Chondrocyte (in vitro differentiated cells): ENCODE results near the gene PHF1. TPM values are rescaled to one million over a fixed set of nuclear protein-coding genes. Genes with fewer than 3 reads are reported as not detected.
"Not testable (repeated sequence)": the region's sequence is repeated elsewhere in the genome, so short reads cannot be mapped to it uniquely, and the experiment has no call there.

ENCODE experiments used
- DNase-seq: peaks from one replicate; pipeline ENCODE4 v3.0.0; 2021; ENCODE audit warnings: mixed read lengths, low spot score
- H3K27ac Mint-ChIP-seq: one replicate; pipeline ENCODE4 v1.8.0; 2021; ENCODE audit warnings: mild to moderate bottlenecking, moderate library complexity, mixed read lengths; ENCODE audit not compliant: unreplicated experiment
- H3K27me3 Mint-ChIP-seq: 2 replicates; pipeline ENCODE4 v1.8.0; 2021; ENCODE audit warnings: low read depth, mixed read lengths
- H3K36me3 Mint-ChIP-seq: 2 replicates; pipeline ENCODE4 v1.8.0; 2021; ENCODE audit warnings: low read depth, mixed read lengths
- H3K4me1 Mint-ChIP-seq: 2 replicates; pipeline ENCODE4 v1.8.0; 2021; ENCODE audit warnings: low read depth, mild to moderate bottlenecking, mixed read lengths
- H3K4me3 Mint-ChIP-seq: one replicate; pipeline ENCODE4 v1.8.0; 2021; ENCODE audit warnings: mild to moderate bottlenecking, moderate library complexity, mixed read lengths; ENCODE audit not compliant: unreplicated experiment
- H3K9me3 Mint-ChIP-seq: 2 replicates; pipeline ENCODE4 v1.8.0; 2021; ENCODE audit warnings: low read depth, mixed read lengths
- long read RNA-seq: library from polyadenylated mRNA; stranded (forward); transcript quantifications from one replicate; pipeline ENCODE4 v2.0.0, GENCODE V29; 2021
- total RNA-seq: library from RNA; stranded (reverse); gene quantifications from 3 replicates; pipeline ENCODE4 v1.2.1, GENCODE V29; 2021
- TF ChIP-seq, protein P1 (sequence below): fragments of 200-600 bp; sonication (generic); IDR thresholded peaks from 2 replicates; pipeline ENCODE4 v1.5.0; 2021; ENCODE audit warnings: antibody characterized with exemption, mild to moderate bottlenecking, moderate library complexity

Gene PHF1
- 39.0 to 43.2 TPM (median 42.7 TPM) in 3 replicates for total RNA-seq
- long read RNA-seq, transcript PHF1-202 (15 exons, 2,330 nt): major isoform, 9 of 33 reads
- long read RNA-seq, partial matches to known transcripts: 8 of 33 reads
- long read RNA-seq, other reads (novel, unspliced or antisense): 12 of 33 reads

DNA sequence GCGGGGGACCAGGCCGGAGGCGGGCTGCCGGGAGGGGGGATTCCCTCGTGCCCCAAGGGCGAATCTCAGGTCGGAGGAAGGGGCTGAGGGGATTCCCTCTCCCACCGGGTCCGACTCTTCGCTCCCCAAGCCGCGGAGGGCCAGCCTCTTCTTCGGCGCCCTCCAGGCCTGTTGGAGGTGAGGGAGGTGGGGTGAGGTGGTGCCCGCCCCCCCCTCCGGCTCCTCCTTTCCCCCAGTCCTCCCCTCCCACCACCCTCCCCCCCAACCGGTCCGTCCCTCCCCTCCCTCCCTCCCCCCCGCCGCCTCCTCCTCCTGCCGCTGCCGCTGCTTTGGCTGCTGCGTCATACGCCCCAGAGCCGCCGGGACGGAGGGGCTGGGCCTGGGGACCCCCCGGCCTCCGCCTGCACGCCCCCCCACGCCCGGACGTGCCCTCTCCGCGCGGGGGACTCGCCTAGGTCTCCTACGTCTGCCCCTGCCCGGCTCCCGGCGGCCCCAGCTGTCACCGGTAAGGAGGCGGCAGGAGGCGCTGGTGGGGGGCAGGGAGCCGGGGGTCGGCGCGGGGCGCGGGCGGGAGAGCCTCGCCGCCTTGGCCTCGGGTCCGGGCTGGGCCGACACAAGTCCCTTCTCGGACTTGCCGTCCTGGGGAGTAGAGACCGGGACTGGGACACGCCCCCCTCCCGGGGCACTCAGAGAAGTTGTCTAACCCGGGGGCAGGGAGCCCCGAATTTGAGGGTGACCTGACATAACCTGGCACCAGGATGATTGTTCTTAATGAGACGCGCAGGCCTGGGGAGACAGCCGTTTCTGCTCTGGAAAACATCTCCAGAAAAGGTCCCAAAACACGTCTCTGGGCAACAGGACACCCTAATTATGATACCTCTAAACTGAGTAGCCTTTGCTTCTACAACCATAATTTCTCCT lies at the start of gene PHF1:
TSS of gene PHF1 (plus strand) at position 304 of the 921 bp plus-strand sequence. CDS start 1,250 bp downstream, outside the sequence.
- no peak for DNase-seq

DNA sequence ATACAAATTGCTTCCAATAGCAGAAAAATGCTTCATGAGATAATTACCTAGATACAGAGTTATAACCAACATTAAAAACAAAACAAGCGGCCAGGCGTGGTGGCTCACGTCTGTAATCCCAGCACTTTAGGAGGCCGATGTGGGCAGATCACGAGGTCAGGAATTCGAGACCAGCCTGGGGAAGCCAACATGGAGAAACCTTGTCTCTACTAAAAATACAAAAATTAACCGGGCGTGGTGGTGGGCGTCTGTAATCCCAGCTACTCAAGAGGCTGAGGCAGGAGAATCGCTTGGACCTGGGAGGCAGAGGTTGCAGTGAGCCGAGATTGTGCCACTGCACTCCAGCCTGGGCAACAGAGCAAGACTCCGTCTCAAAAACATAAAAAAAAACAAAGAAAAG lies 47.3 kb upstream of the PHF1 start:
- H3K4me1 Mint-ChIP-seq: not testable (repeated sequence)

More for the DNA sequence above, at the start of gene PHF1:
- Mint-ChIP-seq H3K36me3 (peaks cover 12% of the 10 kb centered on the region), H3K9me3 (no peaks in the 10 kb centered on the region), H3K27ac (peak within 1 kb of the TSS; percentile 92), H3K4me1 (peaks cover 36% of the 10 kb centered on the region), H3K4me3 (peak within 1 kb of the TSS; percentile 84), H3K27me3 (no peaks in the 10 kb centered on the region)
- TF ChIP-seq, protein P1, sequence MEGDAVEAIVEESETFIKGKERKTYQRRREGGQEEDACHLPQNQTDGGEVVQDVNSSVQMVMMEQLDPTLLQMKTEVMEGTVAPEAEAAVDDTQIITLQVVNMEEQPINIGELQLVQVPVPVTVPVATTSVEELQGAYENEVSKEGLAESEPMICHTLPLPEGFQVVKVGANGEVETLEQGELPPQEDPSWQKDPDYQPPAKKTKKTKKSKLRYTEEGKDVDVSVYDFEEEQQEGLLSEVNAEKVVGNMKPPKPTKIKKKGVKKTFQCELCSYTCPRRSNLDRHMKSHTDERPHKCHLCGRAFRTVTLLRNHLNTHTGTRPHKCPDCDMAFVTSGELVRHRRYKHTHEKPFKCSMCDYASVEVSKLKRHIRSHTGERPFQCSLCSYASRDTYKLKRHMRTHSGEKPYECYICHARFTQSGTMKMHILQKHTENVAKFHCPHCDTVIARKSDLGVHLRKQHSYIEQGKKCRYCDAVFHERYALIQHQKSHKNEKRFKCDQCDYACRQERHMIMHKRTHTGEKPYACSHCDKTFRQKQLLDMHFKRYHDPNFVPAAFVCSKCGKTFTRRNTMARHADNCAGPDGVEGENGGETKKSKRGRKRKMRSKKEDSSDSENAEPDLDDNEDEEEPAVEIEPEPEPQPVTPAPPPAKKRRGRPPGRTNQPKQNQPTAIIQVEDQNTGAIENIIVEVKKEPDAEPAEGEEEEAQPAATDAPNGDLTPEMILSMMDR: peak; percentile 59

DNA sequence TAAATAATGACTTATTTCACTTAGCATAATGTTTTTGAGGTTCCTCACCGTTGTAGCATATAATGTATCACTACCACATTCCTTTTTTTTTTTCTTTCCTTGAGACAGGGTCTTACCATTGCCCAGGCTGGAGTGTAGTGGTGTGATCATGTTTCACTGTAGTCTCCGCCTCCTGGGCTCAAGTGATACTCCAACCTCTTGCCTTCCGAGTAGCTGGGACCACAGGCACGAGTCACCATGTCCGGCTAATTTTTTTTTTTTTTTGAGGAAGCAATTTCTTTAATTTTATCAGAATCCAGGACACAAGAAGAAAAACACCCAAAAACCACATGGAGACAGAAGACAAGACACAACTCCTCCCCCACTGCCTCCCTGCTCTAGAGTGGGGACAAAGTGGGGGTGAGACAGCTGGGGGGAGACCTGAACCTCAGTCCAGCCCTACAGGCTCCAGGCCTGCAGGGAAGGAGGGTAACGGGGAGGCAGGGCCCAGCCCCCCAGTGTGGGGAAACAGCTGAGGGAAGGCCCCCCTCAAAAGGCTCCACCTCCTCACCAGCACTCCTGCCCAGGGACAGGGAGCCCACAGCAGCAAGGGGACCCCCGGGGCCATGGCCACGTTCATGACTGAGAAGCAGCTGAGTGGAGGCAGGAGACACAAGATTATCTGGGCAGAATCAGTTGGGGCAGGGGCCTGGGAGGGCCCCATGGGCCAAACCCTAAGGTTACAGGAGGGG lies 46.2 kb upstream of the PHF1 start:
- H3K4me1 Mint-ChIP-seq, H3K4me3 Mint-ChIP-seq, H3K9me3 Mint-ChIP-seq, H3K36me3 Mint-ChIP-seq, DNase-seq, H3K27ac Mint-ChIP-seq: not testable (repeated sequence)
- H3K27me3 Mint-ChIP-seq: peaks cover 11% of the 10 kb centered on the region

More for the DNA sequence above, 47.3 kb upstream of the PHF1 start:
- H3K4me3 Mint-ChIP-seq, H3K36me3 Mint-ChIP-seq, DNase-seq, H3K9me3 Mint-ChIP-seq, H3K27ac Mint-ChIP-seq: not testable (repeated sequence)
- H3K27me3 Mint-ChIP-seq: peaks cover 15% of the 10 kb centered on the region

DNA sequence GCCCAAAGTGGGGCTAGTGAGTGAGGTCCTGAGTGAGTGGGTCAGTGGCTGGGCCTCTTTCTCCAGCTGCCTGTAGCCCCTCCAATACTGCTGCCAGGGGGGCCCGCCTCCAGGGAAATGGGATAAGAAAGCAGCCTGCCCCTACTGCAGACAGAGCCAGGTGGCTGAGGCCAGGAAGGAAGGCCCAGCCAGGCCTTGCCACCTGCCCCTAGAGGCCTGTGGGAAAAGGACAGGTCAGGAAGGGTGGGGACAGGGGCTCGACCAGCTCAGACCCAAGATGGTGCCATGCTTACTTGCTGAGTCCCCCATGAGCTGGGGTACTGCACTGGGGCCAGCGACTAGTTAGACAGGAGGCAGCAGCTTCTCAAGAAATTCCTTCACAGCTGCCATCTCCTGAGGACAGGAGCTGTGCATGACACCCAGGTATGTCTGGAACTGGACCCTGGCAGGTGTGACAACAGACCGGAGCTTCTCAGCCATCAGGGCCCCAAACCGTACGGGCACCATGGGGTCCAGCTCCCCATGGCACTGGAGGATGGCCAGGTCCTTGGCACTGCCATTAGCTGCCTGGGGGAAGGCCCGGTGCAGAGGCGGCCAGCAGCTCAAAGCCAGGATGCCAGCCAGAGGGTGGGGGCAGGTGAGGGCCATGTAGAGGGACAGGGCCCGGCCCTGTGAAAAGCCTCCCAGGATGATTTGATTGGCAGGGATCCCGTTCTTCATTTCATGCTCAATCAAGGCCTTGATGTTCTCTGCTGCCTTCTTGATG lies 45.4 kb upstream of the PHF1 start:
- not testable (repeated sequence) for H3K27ac Mint-ChIP-seq, H3K9me3 Mint-ChIP-seq, H3K4me3 Mint-ChIP-seq, DNase-seq, H3K27me3 Mint-ChIP-seq, H3K4me1 Mint-ChIP-seq, H3K36me3 Mint-ChIP-seq

DNA sequence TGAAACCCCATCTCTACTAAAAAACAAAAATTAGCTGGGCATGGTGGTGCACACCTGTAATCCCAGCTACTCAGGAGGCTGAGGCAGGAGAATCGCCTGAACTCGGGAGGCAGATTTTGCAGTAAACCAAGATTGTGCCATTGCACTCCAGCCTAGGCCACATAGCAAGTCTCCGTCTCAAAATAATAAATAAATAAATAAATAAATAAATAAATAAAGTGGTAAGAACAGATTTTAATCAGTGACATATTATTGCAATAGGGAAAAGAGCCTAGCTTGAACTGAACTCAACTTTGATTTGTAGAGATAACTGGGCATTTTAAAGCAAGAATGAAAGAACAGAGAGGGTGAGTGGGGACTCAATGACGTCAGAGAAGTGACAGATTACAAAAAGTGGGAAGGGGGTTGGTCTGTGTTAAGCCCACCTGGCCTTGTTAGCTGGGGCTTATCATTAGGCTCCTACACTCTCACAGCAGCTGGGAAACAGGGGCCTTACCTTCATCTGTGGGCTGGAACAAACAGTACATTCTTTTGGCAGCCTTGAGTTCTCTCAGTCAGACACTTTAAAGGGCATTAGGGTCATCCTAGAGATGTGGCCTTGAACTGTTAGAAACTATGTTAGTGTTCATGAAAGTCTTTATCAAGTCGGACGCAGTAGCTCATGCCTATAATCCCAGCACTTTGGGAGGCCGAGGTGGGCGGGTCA lies 43.7 kb upstream of the PHF1 start:
- TF ChIP-seq, protein P1: no peak
- H3K9me3 Mint-ChIP-seq: no peaks in the 10 kb centered on the region
- H3K36me3 Mint-ChIP-seq: no peaks in the 10 kb centered on the region
- DNase-seq: no peak
- peaks cover 3% of the 10 kb centered on the region for H3K4me1 Mint-ChIP-seq
- H3K27ac Mint-ChIP-seq: no peak overlapping the region
- H3K27me3 Mint-ChIP-seq: peaks cover 2% of the 10 kb centered on the region
- H3K4me3 Mint-ChIP-seq: no peak overlapping the region

DNA sequence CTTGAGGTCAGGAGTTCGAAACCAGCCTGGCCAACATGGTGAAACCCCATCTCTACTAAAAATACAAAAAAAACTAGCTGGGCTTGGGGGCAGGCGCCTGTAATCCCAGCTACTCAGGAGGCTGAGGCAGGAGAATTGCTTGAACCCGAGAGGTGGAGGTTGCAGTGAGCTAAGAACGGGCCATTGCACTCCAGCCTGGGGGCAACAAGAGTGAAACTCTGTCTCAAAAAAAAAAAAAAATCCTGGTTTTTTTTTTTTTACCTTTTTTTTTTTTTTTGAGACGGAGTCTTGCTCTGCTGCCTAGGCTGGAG lies 43.1 kb upstream of the PHF1 start:
- not testable (repeated sequence) for DNase-seq, H3K4me3 Mint-ChIP-seq, H3K4me1 Mint-ChIP-seq, H3K9me3 Mint-ChIP-seq, H3K36me3 Mint-ChIP-seq, H3K27me3 Mint-ChIP-seq, H3K27ac Mint-ChIP-seq

DNA sequence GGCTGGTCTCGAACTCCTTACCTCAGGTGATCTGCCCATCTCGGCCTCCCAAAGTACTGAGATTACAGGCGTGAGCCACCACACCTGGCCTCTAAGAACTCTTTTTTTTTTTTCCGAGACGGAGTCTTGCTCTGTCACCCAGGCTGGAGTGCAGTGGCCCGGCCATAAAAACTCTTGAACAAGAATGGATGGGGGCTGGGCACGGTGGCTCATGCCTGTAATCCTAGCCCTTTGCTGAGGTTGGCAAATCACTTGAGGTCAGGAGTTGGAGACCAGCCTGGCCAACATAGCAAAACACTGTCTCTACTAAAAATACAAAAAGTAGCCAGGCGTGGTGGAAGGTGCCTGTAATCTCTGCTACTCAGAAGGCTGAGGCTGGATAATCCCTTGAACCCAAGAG lies 38.9 kb upstream of the PHF1 start:
- H3K9me3 Mint-ChIP-seq, H3K4me3 Mint-ChIP-seq, H3K27ac Mint-ChIP-seq, H3K27me3 Mint-ChIP-seq, DNase-seq, H3K36me3 Mint-ChIP-seq: not testable (repeated sequence)
- H3K4me1 Mint-ChIP-seq: peaks cover 11% of the 10 kb centered on the region
